ENCODE measurements around the gene SKP2. TPM values are rescaled to one million over a fixed set of nuclear protein-coding genes. Genes with fewer than 3 reads are reported as not detected.

SKP2 gene
- total RNA-seq, 8 experiments from 2014 or later = 8.8 to 38.8 (median 14.2) TPM

- 66 to 100% (median 97%) methylated on average over 1 to 3 of the region's 3 CpGs; no CpG with 5 or more reads in 2 of the 10 experiments for whole genome bisulfite sequencing, 10 experiments
- peaks cover 0 to 8% of the 10 kb centered on the region in 2 donors for H3K4me1 ChIP-seq (replicated peaks in 1 of 2)
- no peak for ATAC-seq (replicated peaks in 6 of 8)
- in situ Hi-C loops (cut with MboI; ENCODE audit: low pct_unique_long_range_greater_than_20kb in 2 of 9, low sequenced_read_pairs in 9 of 9, unreplicated experiment in 9 of 9) = no loop called here
- H3K4me3 ChIP-seq = no peak overlapping the region
- no peak overlapping the region for H3K27ac ChIP-seq
These were observed 5.5 kb upstream of the SKP2 start for GRCh38 chr5:36146390-36146789.

GRCh38 chr5:36147681-36148080, 4.2 kb upstream of the SKP2 start:
- in situ Hi-C loops (cut with MboI; ENCODE audit: low pct_unique_long_range_greater_than_20kb in 2 of 9, low sequenced_read_pairs in 9 of 9, unreplicated experiment in 9 of 9) = no loop called here
- peaks cover 0 to 8% of the 10 kb centered on the region in 2 donors for H3K4me1 ChIP-seq (replicated peaks in 1 of 2)
- H3K27ac ChIP-seq = no peak overlapping the region
- 56 to 100% (median 72%) methylated on average over 1 to 2 of the region's 2 CpGs; no CpG with 5 or more reads in 1 of the 10 experiments for WGBS, 10 experiments
- ATAC-seq (replicated peaks in 6 of 8) = no peak
- no peak overlapping the region for H3K4me3 ChIP-seq

GRCh38 chr5:36150676-36151433, 1.1 kb upstream of the SKP2 start:
- Histone ChIP-seq H3K27ac (peak overlapping the region; percentile 67 to 72), H3K4me3 (peak overlapping the region; percentile 62 to 81 (median 74)), H3K4me1 (replicated peaks in 1 of 2) (peaks cover 6 to 13% of the 10 kb centered on the region in 2 donors)
- in situ Hi-C loops (cut with MboI; ENCODE audit: low pct_unique_long_range_greater_than_20kb in 2 of 9, low sequenced_read_pairs in 9 of 9, unreplicated experiment in 9 of 9) = no loop called here
- 0 to 23% (median 3%) methylated on average over 2 to 18 of the region's 23 CpGs for WGBS, 10 experiments
- ATAC-seq (replicated peaks in 6 of 8) = peak; percentile 2 to 50 (median 14)

GRCh38 chr5:36152324-36153297, 700 bp downstream of the SKP2 start:
- H3K4me3 ChIP-seq = peak overlapping the region; percentile 62 to 81 (median 74)
- H3K27ac ChIP-seq = no peak overlapping the region
- peak; percentile 3 to 20 (median 9) for ATAC-seq (replicated peaks in 6 of 8)
- WGBS, 10 experiments = 0 to 18% (median 2%) methylated on average over 4 to 19 of the region's 24 CpGs
- peaks cover 6 to 13% of the 10 kb centered on the region in 2 donors for H3K4me1 ChIP-seq (replicated peaks in 1 of 2)
- in situ Hi-C loops (cut with MboI; ENCODE audit: low pct_unique_long_range_greater_than_20kb in 2 of 9, low sequenced_read_pairs in 9 of 9, unreplicated experiment in 9 of 9) = no loop called here

GRCh38 chr5:36153298-36153677, 1.4 kb downstream of the SKP2 start:
- no peak overlapping the region for H3K27ac ChIP-seq

GRCh38 chr5:36153726-36154125, 1.8 kb downstream of the SKP2 start:
- in situ Hi-C loops (cut with MboI; ENCODE audit: low pct_unique_long_range_greater_than_20kb in 2 of 9, low sequenced_read_pairs in 9 of 9, unreplicated experiment in 9 of 9) = no loop called here
- WGBS, 10 experiments = 67 to 100% (median 90%) methylated on average over 1 to 4 of the region's 4 CpGs; no CpG with 5 or more reads in 1 of the 10 experiments
- H3K4me3 ChIP-seq = peak overlapping the region in 1 of 5 donors; percentile 81
- H3K27ac ChIP-seq = no peak overlapping the region
- ATAC-seq (replicated peaks in 6 of 8) = no peak
- H3K4me1 ChIP-seq (replicated peaks in 1 of 2) = peaks cover 6 to 13% of the 10 kb centered on the region in 2 donors

More at GRCh38 chr5:36153298-36153677, 1.4 kb downstream of the SKP2 start:
- 29 to 93% (median 70%) methylated on average over 1 to 6 of the region's 7 CpGs; no CpG with 5 or more reads in 1 of the 10 experiments for WGBS, 10 experiments
- peak overlapping the region in 3 of 5 donors; percentile 70 to 81 (median 74) for H3K4me3 ChIP-seq
- no peak for ATAC-seq (replicated peaks in 6 of 8)
- peaks cover 6 to 13% of the 10 kb centered on the region in 2 donors for H3K4me1 ChIP-seq (replicated peaks in 1 of 2)
- in situ Hi-C loops (cut with MboI; ENCODE audit: low pct_unique_long_range_greater_than_20kb in 2 of 9, low sequenced_read_pairs in 9 of 9, unreplicated experiment in 9 of 9) = no loop called here

GRCh38 chr5:36155291-36155690, 3.4 kb downstream of the SKP2 start:
- 75 to 100% (median 96%) methylated on average over 5 to 7 of the region's 7 CpGs; no CpG with 5 or more reads in 1 of the 10 experiments for WGBS, 10 experiments
- H3K4me1 ChIP-seq (replicated peaks in 1 of 2) = peaks cover 6 to 8% of the 10 kb centered on the region in 2 donors
- H3K27ac ChIP-seq = no peak overlapping the region
- no peak overlapping the region for H3K4me3 ChIP-seq
- in situ Hi-C loops (cut with MboI; ENCODE audit: low pct_unique_long_range_greater_than_20kb in 2 of 9, low sequenced_read_pairs in 9 of 9, unreplicated experiment in 9 of 9) = no loop called here
- ATAC-seq (replicated peaks in 6 of 8) = no peak

GRCh38 chr5:36156121-36156601, 4.2 kb downstream of the SKP2 start:
- no peak for ATAC-seq (replicated peaks in 6 of 8)
- Histone ChIP-seq H3K4me1 (replicated peaks in 1 of 2) (peaks cover 5 to 6% of the 10 kb centered on the region in 2 donors), H3K4me3 (no peak overlapping the region), H3K27ac (no peak overlapping the region)
- in situ Hi-C loops (cut with MboI; ENCODE audit: low pct_unique_long_range_greater_than_20kb in 2 of 9, low sequenced_read_pairs in 9 of 9, unreplicated experiment in 9 of 9) = no loop called here
- WGBS, 10 experiments = 31 to 100% (median 83%) methylated on average over 1 to 4 of the region's 4 CpGs; no CpG with 5 or more reads in 1 of the 10 experiments

GRCh38 chr5:36156619-36157018, 4.7 kb downstream of the SKP2 start:
- H3K4me3 ChIP-seq = no peak overlapping the region
- H3K27ac ChIP-seq = no peak overlapping the region
- ATAC-seq (replicated peaks in 6 of 8) = peak in 1 of 8 experiments; percentile 2
- H3K4me1 ChIP-seq (replicated peaks in 1 of 2) = peaks cover 5 to 6% of the 10 kb centered on the region in 2 donors
- WGBS, 10 experiments = 0 to 100% (median 52%) methylated on average over 1 of the region's 1 CpG; no CpG with 5 or more reads in 4 of the 10 experiments
- in situ Hi-C loops (cut with MboI; ENCODE audit: low pct_unique_long_range_greater_than_20kb in 2 of 9, low sequenced_read_pairs in 9 of 9, unreplicated experiment in 9 of 9) = no loop called here

- in situ Hi-C loops (cut with MboI; ENCODE audit: low pct_unique_long_range_greater_than_20kb in 2 of 9, low sequenced_read_pairs in 9 of 9, unreplicated experiment in 9 of 9) = no loop called here
- H3K27ac ChIP-seq = no peak overlapping the region
- no peak for ATAC-seq (replicated peaks in 6 of 8)
- WGBS, 10 experiments = 89 to 100% (median 100%) methylated on average over 1 to 2 of the region's 2 CpGs; no CpG with 5 or more reads in 4 of the 10 experiments
- no peak overlapping the region for H3K4me3 ChIP-seq
- peaks cover 5% of the 10 kb centered on the region in 2 donors for H3K4me1 ChIP-seq (replicated peaks in 1 of 2)
These were observed 6.2 kb downstream of the SKP2 start for GRCh38 chr5:36158144-36158543.

GRCh38 chr5:36160617-36161016, 8.7 kb downstream of the SKP2 start:
- Histone ChIP-seq H3K4me3 (no peak overlapping the region), H3K27ac (no peak overlapping the region), H3K4me1 (replicated peaks in 1 of 2) (no peaks in the 10 kb centered on the region)
- no peak for ATAC-seq (replicated peaks in 6 of 8)
- WGBS, 10 experiments = 73 to 100% (median 86%) methylated on average over 1 to 3 of the region's 3 CpGs; no CpG with 5 or more reads in 1 of the 10 experiments
- in situ Hi-C loops (cut with MboI; ENCODE audit: low pct_unique_long_range_greater_than_20kb in 2 of 9, low sequenced_read_pairs in 9 of 9, unreplicated experiment in 9 of 9) = no loop called here

- H3K27ac ChIP-seq = no peak overlapping the region
- ATAC-seq (replicated peaks in 6 of 8) = no peak
- H3K4me3 ChIP-seq = no peak overlapping the region
- no peaks in the 10 kb centered on the region for H3K4me1 ChIP-seq (replicated peaks in 1 of 2)
- WGBS, 10 experiments = 60 to 100% (median 100%) methylated on average over 1 to 4 of the region's 4 CpGs; no CpG with 5 or more reads in 1 of the 10 experiments
- in situ Hi-C loops (cut with MboI; ENCODE audit: low pct_unique_long_range_greater_than_20kb in 2 of 9, low sequenced_read_pairs in 9 of 9, unreplicated experiment in 9 of 9) = no loop called here
These were observed 9.4 kb downstream of the SKP2 start for GRCh38 chr5:36161361-36161760.
